Neural progenitor cell (in vitro differentiated cells): ENCODE data around the gene MBTPS1.

Source experiments
- CTCF ChIP-seq: fragments of 200-600 bp; sonication (generic); IDR thresholded peaks from 2 replicates; pipeline ENCODE4 v1.5.1; 2017; ENCODE audit warnings: antibody characterized with exemption, mild to moderate bottlenecking
- EZH2phosphoT487 ChIP-seq: fragments of 200-600 bp; sonication (generic); IDR thresholded peaks from 2 replicates; pipeline ENCODE4 v1.6.1; 2017; ENCODE audit warnings: antibody characterized with exemption

- TF ChIP-seq CTCF: no peak
- no peak for TF ChIP-seq EZH2phosphoT487
Measured at GRCh38 chr16:84047206-84047605, 69.5 kb downstream of the MBTPS1 start.
